SK-N-SH (cell line): Measurements from ENCODE around the gene FAM107B. TPM values are rescaled to one million over a fixed set of nuclear protein-coding genes. Genes with fewer than 3 reads are reported as not detected.

Experiments used
- CTCF ChIA-PET: fragments of 300-600, 350-600 bp; formaldehyde crosslinking; extraction: SDS; loops from one replicate; lab custom pipeline; 2021; lab: Yijun Ruan, JAX
- POLR2A ChIA-PET: fragments of 350-600 bp; sonication (Branson Sonifier 250); formaldehyde crosslinking; extraction: SDS; loops from one replicate; lab custom pipeline; 2020; ENCODE audit warnings: antibody characterized with exemption, inconsistent platforms; lab: Yijun Ruan, JAX
- DNase-seq: peaks from one replicate; pipeline ENCODE4 v3.0.0; 2012
- H2AFZ ChIP-seq: fragments of 200-600 bp; sonication (generic); 2 replicates; pipeline ENCODE4 v1.8.1; 2016; ENCODE audit warnings: antibody characterized with exemption, mild to moderate bottlenecking, low read depth
- H3F3A ChIP-seq: fragments of 200-600 bp; sonication (generic); replicated peaks from 2 replicates; pipeline ENCODE3; 2016; ENCODE audit warnings: antibody characterized with exemption, mild to moderate bottlenecking; ENCODE audit not compliant: insufficient read depth
- H3K27ac ChIP-seq, 2 experiments: fragments of 200-500 bp in 1 of 2; fragments of 200-600 bp in 1 of 2; sonication (Bioruptor generic) in 1 of 2; sonication (generic), shearing (Covaris generic) in 1 of 2; 2 replicates each; pipeline versions ENCODE4 v1.5.1 to v1.6.1; 2014 to 2016; ENCODE audit warnings: low read depth in 2 of 2, inconsistent platforms in 1 of 2, low read length in 1 of 2, mild to moderate bottlenecking in 1 of 2, mixed read lengths in 1 of 2
- H3K27me3 ChIP-seq: fragments of 200-600 bp; sonication (generic), shearing (Covaris generic); 2 replicates; pipeline ENCODE4 v1.6.1; 2016; ENCODE audit warnings: mixed run types; ENCODE audit not compliant: insufficient read depth
- H3K36me3 ChIP-seq, 2 experiments: fragments of 200-500 bp in 1 of 2; fragments of 200-600 bp in 1 of 2; sonication (Bioruptor generic) in 1 of 2; sonication (generic) in 1 of 2; replicated peaks in 1 of 2; 2 replicates each; pipeline versions ENCODE3 to v1.5.1; 2014 to 2016; ENCODE audit warnings: low read length in 1 of 2, mild to moderate bottlenecking in 1 of 2; ENCODE audit not compliant: insufficient read depth in 2 of 2, control insufficient read depth in 1 of 2
- H3K4me1 ChIP-seq, 2 experiments: fragments of 200-500 bp in 1 of 2; fragments of 200-600 bp in 1 of 2; sonication (Bioruptor generic) in 1 of 2; sonication (generic), shearing (Covaris generic) in 1 of 2; 2 replicates each; pipeline versions ENCODE4 v1.5.1 to v1.6.1; 2014 to 2016; ENCODE audit warnings: low read depth in 1 of 2, low read length in 1 of 2, mixed run types in 1 of 2; ENCODE audit not compliant: insufficient read depth in 2 of 2, control insufficient read depth in 1 of 2
- H3K4me2 ChIP-seq: fragments of 200-600 bp; sonication (generic), shearing (Covaris generic); 2 replicates; pipeline ENCODE4 v1.6.1; 2017; ENCODE audit warnings: mixed run types
- H3K4me3 ChIP-seq, 2 experiments: fragments of 200-500 bp in 1 of 2; fragments of 200-600 bp in 1 of 2; sonication (Bioruptor generic) in 1 of 2; sonication (generic), shearing (Covaris generic) in 1 of 2; 2 replicates each; pipeline versions ENCODE4 v1.5.1 to v1.8.1; 2014 to 2016; ENCODE audit warnings: low read depth in 2 of 2, inconsistent platforms in 1 of 2, low read length in 1 of 2, mild to moderate bottlenecking in 1 of 2, mixed read lengths in 1 of 2, moderate library complexity in 1 of 2
- H3K79me2 ChIP-seq: fragments of 200-600 bp; sonication (generic); 2 replicates; pipeline ENCODE4 v1.8.1; 2017; ENCODE audit warnings: mild to moderate bottlenecking; ENCODE audit not compliant: insufficient read depth
- H3K9ac ChIP-seq: fragments of 200-600 bp; sonication (generic); 2 replicates; pipeline ENCODE4 v1.6.1; 2017; ENCODE audit warnings: mixed run types
- H3K9me2 ChIP-seq: fragments of 200-600 bp; sonication (generic); 2 replicates; pipeline ENCODE4 v1.6.1; 2017; ENCODE audit warnings: mixed run types
- H3K9me3 ChIP-seq: fragments of 200-600 bp; sonication (generic); 2 replicates; pipeline ENCODE4 v1.6.1; 2017; ENCODE audit warnings: mixed run types, mild to moderate bottlenecking, moderate library complexity
- H4K20me1 ChIP-seq: fragments of 200-600 bp; sonication (generic); 2 replicates; pipeline ENCODE4 v1.6.1; 2017; ENCODE audit warnings: mild to moderate bottlenecking, mixed run types; ENCODE audit not compliant: insufficient read depth
- CHD2 ChIP-seq: fragments of 150-350 bp; IDR thresholded peaks from 2 replicates; pipeline ENCODE4 v1.6.1; 2018; ENCODE audit warnings: low read length; ENCODE audit not compliant: partially characterized antibody
- ELF1 ChIP-seq: IDR thresholded peaks from 2 replicates; pipeline ENCODE4 v1.4.0; 2012
- FOSL2 ChIP-seq: IDR thresholded peaks from 2 replicates; pipeline ENCODE4 v1.4.0; 2012; ENCODE audit warnings: low read depth, mild to moderate bottlenecking, moderate library complexity, borderline replicate concordance
- MXI1 ChIP-seq: IDR thresholded peaks from 2 replicates; pipeline ENCODE4 v1.6.1; 2012; ENCODE audit warnings: mild to moderate bottlenecking, low read depth, low read length, improper control_type of control experiment
- RAD21 ChIP-seq: IDR thresholded peaks from 2 replicates; pipeline ENCODE4 v1.6.1; 2012; ENCODE audit warnings: mild to moderate bottlenecking, low read length
- RFX5 ChIP-seq: IDR thresholded peaks from 2 replicates; pipeline ENCODE4 v1.6.1; 2012; ENCODE audit warnings: mild to moderate bottlenecking, improper control_type of control experiment, low read length
- SIN3A ChIP-seq: IDR thresholded peaks from 2 replicates; pipeline ENCODE4 v1.6.1; 2012; ENCODE audit warnings: low read depth, mild to moderate bottlenecking, low read length, moderate library complexity, borderline replicate concordance
- TAF1 ChIP-seq: IDR thresholded peaks from 2 replicates; pipeline ENCODE4 v1.6.1; 2012; ENCODE audit warnings: low read depth, mild to moderate bottlenecking, low read length, moderate library complexity, borderline replicate concordance
- WGBS: methylation state at CpG from one replicate; pipeline ENCODE4 v1.1.6; 2017; ENCODE audit warnings: low lambda C conversion rate; 5-methylcytosine and 5-hydroxymethylcytosine counted together
- polyA plus RNA-seq, 3 experiments: library from polyadenylated mRNA; depleted of rRNA; stranded (reverse); fragments of >200 nt; gene quantifications; 2 replicates each; pipeline ENCODE4 v1.2.3, GENCODE V29; 2012
- TF ChIP-seq, protein P1 (sequence below): fragments of 150-350 bp; IDR thresholded peaks from 2 replicates; pipeline ENCODE4 v1.6.1; 2016; ENCODE audit warnings: mild to moderate bottlenecking, low read depth, low read length
- TF ChIP-seq, protein P2 (sequence below): fragments of 150-350 bp; IDR thresholded peaks from 2 replicates; pipeline ENCODE4 v1.6.1; 2017; ENCODE audit warnings: antibody characterized with exemption, low read length, low read depth, borderline replicate concordance
- TF ChIP-seq, protein P3 (sequence below): IDR thresholded peaks from 2 replicates; pipeline ENCODE4 v1.6.1; 2012; ENCODE audit warnings: mild to moderate bottlenecking, low read depth, low read length, moderate library complexity

The FAM107B gene
- polyA plus RNA-seq, 1 of the 3 experiments (the other 2 are of a cell fraction) = 1.0 TPM

DNA sequence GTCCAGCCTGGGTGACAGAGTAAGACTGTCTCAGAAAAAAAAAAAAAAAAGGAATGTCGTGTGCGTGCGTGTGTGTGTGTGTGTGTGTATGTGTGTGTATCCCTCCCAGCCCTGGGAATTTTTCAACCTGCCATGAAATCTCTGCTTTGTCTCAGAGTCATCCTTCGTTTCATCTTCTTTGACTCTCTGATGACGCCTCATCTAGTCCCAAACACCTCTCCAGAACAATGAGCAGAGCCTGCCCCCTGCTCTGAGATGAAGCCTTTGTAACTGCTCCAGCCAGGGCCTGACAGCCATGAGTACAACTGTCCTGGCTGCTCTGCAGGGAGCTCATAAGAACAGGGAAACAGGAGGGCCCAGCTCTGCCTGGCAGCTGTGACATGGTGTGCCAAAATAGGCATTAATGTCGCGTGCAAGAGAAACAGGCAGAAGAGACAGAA is 149.5 kb downstream of the FAM107B start:
- TF ChIP-seq, protein P1, sequence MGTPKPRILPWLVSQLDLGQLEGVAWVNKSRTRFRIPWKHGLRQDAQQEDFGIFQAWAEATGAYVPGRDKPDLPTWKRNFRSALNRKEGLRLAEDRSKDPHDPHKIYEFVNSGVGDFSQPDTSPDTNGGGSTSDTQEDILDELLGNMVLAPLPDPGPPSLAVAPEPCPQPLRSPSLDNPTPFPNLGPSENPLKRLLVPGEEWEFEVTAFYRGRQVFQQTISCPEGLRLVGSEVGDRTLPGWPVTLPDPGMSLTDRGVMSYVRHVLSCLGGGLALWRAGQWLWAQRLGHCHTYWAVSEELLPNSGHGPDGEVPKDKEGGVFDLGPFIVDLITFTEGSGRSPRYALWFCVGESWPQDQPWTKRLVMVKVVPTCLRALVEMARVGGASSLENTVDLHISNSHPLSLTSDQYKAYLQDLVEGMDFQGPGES = no peak
- TF ChIP-seq MXI1 (peak; percentile 63; the same call in 1 of the 2 replicates), RAD21 (peak; percentile 13; the same call in 1 of the 2 replicates)
- TF ChIP-seq, protein P2, sequence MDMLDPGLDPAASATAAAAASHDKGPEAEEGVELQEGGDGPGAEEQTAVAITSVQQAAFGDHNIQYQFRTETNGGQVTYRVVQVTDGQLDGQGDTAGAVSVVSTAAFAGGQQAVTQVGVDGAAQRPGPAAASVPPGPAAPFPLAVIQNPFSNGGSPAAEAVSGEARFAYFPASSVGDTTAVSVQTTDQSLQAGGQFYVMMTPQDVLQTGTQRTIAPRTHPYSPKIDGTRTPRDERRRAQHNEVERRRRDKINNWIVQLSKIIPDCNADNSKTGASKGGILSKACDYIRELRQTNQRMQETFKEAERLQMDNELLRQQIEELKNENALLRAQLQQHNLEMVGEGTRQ = no peak
- Histone ChIP-seq H3K9ac (no peak overlapping the region), H3K27ac (peak overlapping the region in 1 of 2 experiments; percentile 36; a peak in 2 of 4 replicates), H3K4me1 (peaks cover 0 to 8% of the 10 kb centered on the region in 2 experiments; a peak in 1 of 4 replicates), H3K4me3 (no peak overlapping the region), H4K20me1 (no peaks in the 10 kb centered on the region), H3K36me3 (no peaks in the 10 kb centered on the region), H3K9me2 (no peaks in the 10 kb centered on the region), H2AFZ (no peak overlapping the region), H3K27me3 (no peaks in the 10 kb centered on the region), H3K4me2 (no peak overlapping the region), H3K9me3 (no peaks in the 10 kb centered on the region), H3F3A (no peaks in the 10 kb centered on the region), H3K79me2 (no peaks in the 10 kb centered on the region)
- ChIA-PET CTCF (interaction anchor here (2.7 kb wide), 1 partner anchor 13 kb away, joined by 11 read pairs; no protein-coding TSS in a partner anchor), POLR2A (interaction anchor here (1.1 kb wide), 1 partner anchor 9 kb away, joined by 3 read pairs; no protein-coding TSS in a partner anchor)
- WGBS = 55% methylated on average over 7 of the region's 7 CpGs
- peak; percentile 39 for DNase-seq

DNA sequence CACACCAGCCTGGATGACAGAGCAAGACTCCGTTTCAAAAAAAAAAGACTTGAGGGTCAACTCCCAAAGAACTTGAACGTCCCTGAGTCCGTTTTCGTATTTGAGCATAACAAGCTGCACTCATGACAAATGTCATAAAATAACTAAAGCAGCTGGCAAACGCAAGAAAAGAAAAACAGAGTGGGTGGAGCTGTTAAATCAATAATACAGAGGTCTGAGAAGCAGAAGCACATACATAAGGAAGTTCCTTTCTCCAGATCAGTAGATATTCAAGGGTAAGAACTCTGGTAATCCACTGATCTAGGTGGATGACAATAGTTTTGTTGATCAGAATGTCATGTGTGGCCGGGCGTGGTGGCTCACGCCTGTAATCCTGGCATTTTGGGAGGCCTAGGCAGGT is 150.1 kb downstream of the FAM107B start:
- ChIA-PET CTCF (interaction anchor here (1.1 to 2.7 kb wide), 2 partner anchors 13 to 328 kb away, joined by 3 to 11 read pairs; no protein-coding TSS in a partner anchor), POLR2A (no interaction called here)
- Histone ChIP-seq H3K27me3 (no peaks in the 10 kb centered on the region), H4K20me1 (no peaks in the 10 kb centered on the region), H3K27ac (no peak overlapping the region), H2AFZ (no peak overlapping the region), H3K4me3 (no peak overlapping the region), H3K4me1 (peaks cover 0 to 8% of the 10 kb centered on the region in 2 experiments; a peak in 1 of 4 replicates), H3K4me2 (no peak overlapping the region), H3K36me3 (no peaks in the 10 kb centered on the region), H3K9ac (no peak overlapping the region), H3K79me2 (no peaks in the 10 kb centered on the region), H3K9me2 (no peaks in the 10 kb centered on the region), H3F3A (no peaks in the 10 kb centered on the region), H3K9me3 (no peaks in the 10 kb centered on the region)
- TF ChIP-seq, protein P1 = no peak
- DNase-seq = no peak
- 79% methylated on average over 7 of the region's 8 CpGs for WGBS

DNA sequence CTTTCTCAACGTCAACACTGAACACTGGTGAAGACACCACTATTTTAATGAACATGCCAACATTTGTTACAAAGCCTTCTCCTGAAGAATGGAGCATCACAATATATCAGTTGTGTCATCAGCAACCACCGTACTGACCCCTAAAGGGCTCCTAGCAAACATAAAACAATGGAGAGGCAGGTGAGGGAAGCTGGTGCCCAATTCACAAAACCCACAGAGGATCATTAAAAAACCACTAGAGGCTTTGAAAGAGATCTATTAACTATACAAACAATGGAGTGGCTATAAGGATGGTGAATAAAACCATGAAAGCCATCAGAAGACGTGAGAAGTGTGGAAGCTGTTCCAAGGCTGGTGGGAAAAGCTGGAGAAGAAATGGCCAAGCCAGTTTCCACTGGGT is 150.8 kb downstream of the FAM107B start:
- Histone ChIP-seq H3K4me1 (peaks cover 0 to 8% of the 10 kb centered on the region in 2 experiments; a peak in 1 of 4 replicates), H3K36me3 (no peaks in the 10 kb centered on the region), H3F3A (no peaks in the 10 kb centered on the region), H3K27me3 (no peaks in the 10 kb centered on the region), H3K4me2 (no peak overlapping the region), H3K27ac (no peak overlapping the region), H3K79me2 (no peaks in the 10 kb centered on the region), H2AFZ (no peak overlapping the region), H3K9ac (no peak overlapping the region), H3K9me3 (no peaks in the 10 kb centered on the region), H3K4me3 (no peak overlapping the region), H3K9me2 (no peaks in the 10 kb centered on the region), H4K20me1 (no peaks in the 10 kb centered on the region)
- ChIA-PET POLR2A (no interaction called here), CTCF (interaction anchor here (1.1 to 2.7 kb wide), 2 partner anchors 12 to 329 kb away, joined by 3 to 11 read pairs; no protein-coding TSS in a partner anchor)
- whole genome bisulfite sequencing = 56% methylated on average over 3 of the region's 3 CpGs
- no peak for DNase-seq
- TF ChIP-seq RFX5 = no peak
- TF ChIP-seq, protein P3, sequence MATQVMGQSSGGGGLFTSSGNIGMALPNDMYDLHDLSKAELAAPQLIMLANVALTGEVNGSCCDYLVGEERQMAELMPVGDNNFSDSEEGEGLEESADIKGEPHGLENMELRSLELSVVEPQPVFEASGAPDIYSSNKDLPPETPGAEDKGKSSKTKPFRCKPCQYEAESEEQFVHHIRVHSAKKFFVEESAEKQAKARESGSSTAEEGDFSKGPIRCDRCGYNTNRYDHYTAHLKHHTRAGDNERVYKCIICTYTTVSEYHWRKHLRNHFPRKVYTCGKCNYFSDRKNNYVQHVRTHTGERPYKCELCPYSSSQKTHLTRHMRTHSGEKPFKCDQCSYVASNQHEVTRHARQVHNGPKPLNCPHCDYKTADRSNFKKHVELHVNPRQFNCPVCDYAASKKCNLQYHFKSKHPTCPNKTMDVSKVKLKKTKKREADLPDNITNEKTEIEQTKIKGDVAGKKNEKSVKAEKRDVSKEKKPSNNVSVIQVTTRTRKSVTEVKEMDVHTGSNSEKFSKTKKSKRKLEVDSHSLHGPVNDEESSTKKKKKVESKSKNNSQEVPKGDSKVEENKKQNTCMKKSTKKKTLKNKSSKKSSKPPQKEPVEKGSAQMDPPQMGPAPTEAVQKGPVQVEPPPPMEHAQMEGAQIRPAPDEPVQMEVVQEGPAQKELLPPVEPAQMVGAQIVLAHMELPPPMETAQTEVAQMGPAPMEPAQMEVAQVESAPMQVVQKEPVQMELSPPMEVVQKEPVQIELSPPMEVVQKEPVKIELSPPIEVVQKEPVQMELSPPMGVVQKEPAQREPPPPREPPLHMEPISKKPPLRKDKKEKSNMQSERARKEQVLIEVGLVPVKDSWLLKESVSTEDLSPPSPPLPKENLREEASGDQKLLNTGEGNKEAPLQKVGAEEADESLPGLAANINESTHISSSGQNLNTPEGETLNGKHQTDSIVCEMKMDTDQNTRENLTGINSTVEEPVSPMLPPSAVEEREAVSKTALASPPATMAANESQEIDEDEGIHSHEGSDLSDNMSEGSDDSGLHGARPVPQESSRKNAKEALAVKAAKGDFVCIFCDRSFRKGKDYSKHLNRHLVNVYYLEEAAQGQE = no peak
- no peak for TF ChIP-seq FOSL2
- TF ChIP-seq TAF1 = no peak
- no peak for TF ChIP-seq ELF1
- TF ChIP-seq CHD2 = no peak
- TF ChIP-seq, protein P1 = no peak
- TF ChIP-seq SIN3A = no peak
